LNCaP clone FGC (cell line): Measurements from ENCODE around the gene MXRA8.

Experiments
- DNase-seq: peaks from one replicate; pipeline ENCODE4 v3.0.0-alpha.2; 2011; ENCODE audit warnings: low read depth
- H3K4me3 ChIP-seq: 2 replicates; pipeline ENCODE4 v1.5.1; 2011; ENCODE audit warnings: mild to moderate bottlenecking, low read depth, low read length, control low read depth
- CTCF ChIP-seq: IDR thresholded peaks from 2 replicates; pipeline ENCODE4 v1.5.1; 2012; ENCODE audit warnings: mild to moderate bottlenecking; ENCODE audit not compliant: control insufficient read depth, insufficient read depth; ENCODE audit errors: extremely low read depth

MXRA8 gene

DNA sequence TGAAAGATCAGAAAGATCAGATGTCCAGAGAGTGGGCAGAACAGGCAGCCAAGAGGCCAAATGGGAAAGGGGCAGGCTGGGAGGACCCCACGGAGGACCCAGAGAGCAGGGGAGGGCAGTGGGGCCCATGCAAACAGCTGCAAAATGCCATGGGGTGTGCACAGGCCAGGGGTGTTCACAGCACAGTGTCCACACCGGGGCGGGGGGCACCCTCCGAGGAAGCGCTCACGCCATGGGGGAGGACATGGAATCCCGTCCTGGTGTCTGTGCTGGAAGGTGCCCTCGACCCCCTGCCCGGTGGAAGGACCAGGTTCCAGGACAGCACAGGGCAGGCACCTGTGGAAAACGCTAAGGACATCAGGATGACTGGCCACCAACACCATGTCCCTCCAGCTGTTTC is 35.4 kb downstream of the MXRA8 start:
- peak overlapping the region; percentile 34 for H3K4me3 ChIP-seq
- no peak for DNase-seq
- TF ChIP-seq CTCF = no peak

GRCh38 chr1:1322418-1322817 is 35.9 kb downstream of the MXRA8 start:
- no peak overlapping the region for H3K4me3 ChIP-seq
- DNase-seq = no peak
- TF ChIP-seq CTCF = no peak

DNA sequence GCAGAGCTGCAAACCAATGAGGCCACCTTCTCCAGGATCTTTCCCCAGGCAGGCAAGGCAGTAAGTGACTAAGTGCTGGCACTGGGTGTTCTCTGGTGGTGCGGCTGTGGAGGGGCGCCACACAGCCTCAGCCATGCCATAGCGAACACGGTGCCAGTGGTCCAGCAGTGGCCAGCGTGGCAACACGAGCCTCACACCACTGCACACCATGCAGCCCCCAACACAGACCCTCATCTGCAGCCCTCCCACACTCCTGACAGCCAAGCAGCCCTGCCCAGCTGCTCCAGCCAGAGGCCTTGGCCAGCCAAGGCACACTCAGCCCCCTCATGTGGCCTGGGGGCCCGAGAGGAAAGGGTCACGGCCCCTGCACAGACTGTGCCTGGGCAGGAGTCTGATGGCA is 36.9 kb downstream of the MXRA8 start:
- DNase-seq = no peak
- TF ChIP-seq CTCF = no peak
- H3K4me3 ChIP-seq = no peak overlapping the region

DNA sequence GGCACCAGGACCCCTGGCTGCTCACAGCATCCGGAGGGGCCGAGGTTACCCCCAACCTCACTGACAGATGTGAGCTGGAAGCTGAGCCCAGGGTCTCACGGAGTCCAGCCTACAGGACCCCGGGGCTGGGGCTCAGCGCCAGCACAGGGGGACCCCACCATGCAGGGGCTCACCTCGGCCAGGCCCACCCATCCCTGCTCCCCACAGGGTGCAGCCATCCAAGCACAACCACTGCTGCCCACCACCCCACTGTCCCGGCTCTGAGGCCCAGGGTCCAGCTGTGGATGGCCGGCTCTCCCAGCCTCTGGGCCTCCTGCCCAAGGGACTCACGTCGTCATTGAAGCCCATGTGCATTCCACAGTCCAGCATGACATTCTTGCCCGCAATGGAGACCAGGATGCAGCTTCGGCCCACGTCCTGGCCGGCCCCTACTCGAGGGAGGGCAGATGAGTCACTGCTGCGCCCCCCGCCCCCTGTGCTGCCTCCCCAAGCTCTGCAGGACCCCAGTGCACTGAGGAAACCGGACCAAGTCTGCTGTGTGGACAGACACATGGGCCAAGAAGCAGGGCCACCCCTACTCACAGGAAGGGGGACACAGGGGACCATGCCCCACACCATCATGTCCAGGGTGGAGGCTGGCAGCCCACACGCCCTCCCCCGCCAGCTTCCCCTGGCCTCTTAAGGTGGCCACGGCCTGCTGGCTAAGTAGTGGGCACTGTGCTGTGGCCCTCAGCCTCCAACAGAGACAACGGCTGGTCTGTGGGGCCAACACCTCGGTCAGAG is 37.5 kb downstream of the MXRA8 start:
- no peak for TF ChIP-seq CTCF
- DNase-seq = no peak
- H3K4me3 ChIP-seq = no peak overlapping the region

DNA sequence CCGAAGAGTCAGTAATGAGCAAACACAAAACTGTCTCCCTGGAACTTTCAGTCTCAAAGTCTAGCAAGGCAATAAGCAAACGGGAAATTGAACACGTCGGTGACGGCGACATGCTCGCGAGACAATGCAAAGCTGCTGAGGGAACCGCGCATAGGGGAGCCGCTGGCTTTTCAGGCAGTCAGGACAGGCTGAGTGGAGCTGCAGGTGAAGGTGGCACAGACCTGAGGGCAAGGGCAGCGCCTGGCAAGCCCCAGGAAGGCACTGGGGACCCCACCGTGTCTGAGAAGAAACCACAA is 38.8 kb downstream of the MXRA8 start:
- TF ChIP-seq CTCF = no peak
- H3K4me3 ChIP-seq = no peak overlapping the region
- no peak for DNase-seq

- no peak for DNase-seq
- no peak for TF ChIP-seq CTCF
- no peak overlapping the region for H3K4me3 ChIP-seq
These were observed 39.3 kb downstream of the MXRA8 start for GRCh38 chr1:1318777-1319645.
